Loucy (cell line): Measurements from ENCODE around the gene ZNF627.

ENCODE experiments used
- H2AFZ ChIP-seq: fragments of 200-600 bp; sonication (generic); 2 replicates; pipeline ENCODE4 v1.6.0; 2016; ENCODE audit warnings: antibody characterized with exemption, mild to moderate bottlenecking, low read length, moderate library complexity
- H3F3A ChIP-seq: fragments of 200-600 bp; 2 replicates; pipeline ENCODE4 v1.6.0; 2016; ENCODE audit warnings: antibody characterized with exemption, low read depth, mild to moderate bottlenecking
- H3K27me3 ChIP-seq: fragments of 200-600 bp; sonication (generic); 2 replicates; pipeline ENCODE4 v1.6.1; 2014; ENCODE audit warnings: low read length, mild to moderate bottlenecking; ENCODE audit not compliant: insufficient read depth, poor library complexity, severe bottlenecking
- H3K36me3 ChIP-seq: fragments of 200-600 bp; sonication (generic); 2 replicates; pipeline ENCODE4 v1.6.1; 2016; ENCODE audit warnings: low read length; ENCODE audit not compliant: insufficient read depth
- H3K4me1 ChIP-seq: fragments of 200-600 bp; sonication (generic); 2 replicates; pipeline ENCODE4 v1.5.1; 2014; ENCODE audit warnings: low read length, mild to moderate bottlenecking; ENCODE audit not compliant: insufficient read depth, poor library complexity, severe bottlenecking
- H3K4me2 ChIP-seq: fragments of 200-600 bp; sonication (generic); 2 replicates; pipeline ENCODE4 v1.6.0; 2014; ENCODE audit warnings: antibody characterized with exemption, low read length, low read depth, mild to moderate bottlenecking; ENCODE audit not compliant: poor library complexity, severe bottlenecking
- H3K4me3 ChIP-seq: fragments of 200-600 bp; sonication (generic); 2 replicates; pipeline ENCODE4 v1.5.1; 2014; ENCODE audit warnings: low read length, mild to moderate bottlenecking, mixed read lengths; ENCODE audit not compliant: poor library complexity, severe bottlenecking
- H3K79me2 ChIP-seq: fragments of 200-600 bp; sonication (generic); 2 replicates; pipeline ENCODE4 v1.6.1; 2014; ENCODE audit warnings: low read length; ENCODE audit not compliant: insufficient read depth
- H3K9ac ChIP-seq: fragments of 200-600 bp; sonication (generic); 2 replicates; pipeline ENCODE4 v1.6.0; 2014; ENCODE audit warnings: mild to moderate bottlenecking, low read depth, low read length, moderate library complexity; ENCODE audit not compliant: poor library complexity, severe bottlenecking
- H3K9me2 ChIP-seq: fragments of 200-600 bp; sonication (generic); replicated peaks from 2 replicates; pipeline ENCODE4 v1.6.1; 2016; ENCODE audit warnings: low read depth, low read length, mixed read lengths
- H3K9me3 ChIP-seq: fragments of 200-600 bp; sonication (generic); 2 replicates; pipeline ENCODE4 v1.6.1; 2014; ENCODE audit warnings: mild to moderate bottlenecking, antibody characterized with exemption, low read length, low read depth; ENCODE audit not compliant: insufficient read depth
- H4K20me1 ChIP-seq: fragments of 200-600 bp; sonication (generic); 2 replicates; pipeline ENCODE4 v1.6.0; 2014; ENCODE audit warnings: antibody characterized with exemption, low read length, mild to moderate bottlenecking; ENCODE audit not compliant: insufficient read depth, poor library complexity, severe bottlenecking
- CTCF ChIP-seq: fragments of 200-600 bp; sonication (generic); conservative IDR thresholded peaks from 2 replicates; pipeline ENCODE4 v1.5.1; 2014; ENCODE audit warnings: mild to moderate bottlenecking, antibody characterized with exemption, low read length
- EZH2phosphoT487 ChIP-seq: fragments of 200-600 bp; IDR thresholded peaks from 2 replicates; pipeline ENCODE4 v1.6.1; 2018; ENCODE audit warnings: antibody characterized with exemption, mild to moderate bottlenecking, moderate library complexity, borderline replicate concordance

Gene ZNF627

GRCh38 chr19:11554160-11554559 lies 43.1 kb upstream of the ZNF627 start:
- H3K36me3 ChIP-seq: peaks cover 9% of the 10 kb centered on the region; the same call in 1 of the 2 replicates
- peaks cover 6% of the 10 kb centered on the region for H3K4me1 ChIP-seq
- peaks cover 13% of the 10 kb centered on the region for H4K20me1 ChIP-seq
- H3F3A ChIP-seq: no peaks in the 10 kb centered on the region
- no peaks in the 10 kb centered on the region for H3K9me3 ChIP-seq
- no peaks in the 10 kb centered on the region for H3K27me3 ChIP-seq
- no peak overlapping the region for H2AFZ ChIP-seq
- H3K4me3 ChIP-seq: no peak overlapping the region
- no peak overlapping the region for H3K9ac ChIP-seq
- H3K9me2 ChIP-seq: no peaks in the 10 kb centered on the region
- peaks cover 36% of the 10 kb centered on the region for H3K79me2 ChIP-seq
- H3K4me2 ChIP-seq: no peak overlapping the region
- TF ChIP-seq EZH2phosphoT487: no peak
- no peak for TF ChIP-seq CTCF

GRCh38 chr19:11555246-11555645 lies 42.0 kb upstream of the ZNF627 start:
- no peak overlapping the region for H3K4me3 ChIP-seq
- H3K9ac ChIP-seq: no peak overlapping the region
- peaks cover 9% of the 10 kb centered on the region; the same call in 1 of the 2 replicates for H3K36me3 ChIP-seq
- H3F3A ChIP-seq: no peaks in the 10 kb centered on the region
- TF ChIP-seq EZH2phosphoT487 (no peak), CTCF (no peak)
- H2AFZ ChIP-seq: no peak overlapping the region
- H4K20me1 ChIP-seq: peaks cover 13% of the 10 kb centered on the region
- peaks cover 7% of the 10 kb centered on the region for H3K4me1 ChIP-seq
- no peaks in the 10 kb centered on the region for H3K27me3 ChIP-seq
- peaks cover 36% of the 10 kb centered on the region for H3K79me2 ChIP-seq
- no peak overlapping the region for H3K4me2 ChIP-seq
- H3K9me3 ChIP-seq: no peaks in the 10 kb centered on the region
- no peaks in the 10 kb centered on the region for H3K9me2 ChIP-seq

- no peaks in the 10 kb centered on the region for H3K27me3 ChIP-seq
- H3K4me3 ChIP-seq: no peak overlapping the region
- no peak for TF ChIP-seq EZH2phosphoT487
- no peak for TF ChIP-seq CTCF
- H3K9ac ChIP-seq: no peak overlapping the region
- H3K36me3 ChIP-seq: peaks cover 9% of the 10 kb centered on the region; the same call in 1 of the 2 replicates
- no peak overlapping the region for H2AFZ ChIP-seq
- H3K4me2 ChIP-seq: peak overlapping the region; percentile 34
- H3K9me2 ChIP-seq: no peaks in the 10 kb centered on the region
- no peaks in the 10 kb centered on the region for H3K9me3 ChIP-seq
- H3F3A ChIP-seq: no peaks in the 10 kb centered on the region
- peaks cover 36% of the 10 kb centered on the region for H3K79me2 ChIP-seq
- H4K20me1 ChIP-seq: peaks cover 13% of the 10 kb centered on the region
- H3K4me1 ChIP-seq: peaks cover 9% of the 10 kb centered on the region
Observed at GRCh38 chr19:11556634-11557420, 40.5 kb upstream of the ZNF627 start.
